ENCODE measurements around the gene MTCH2. TPM values are rescaled to one million over a fixed set of nuclear protein-coding genes. Genes with fewer than 3 reads are reported as not detected.

MTCH2 gene
- total RNA-seq, 2 experiments from 2014 or later = 87.8 to 91.7 TPM

DNA sequence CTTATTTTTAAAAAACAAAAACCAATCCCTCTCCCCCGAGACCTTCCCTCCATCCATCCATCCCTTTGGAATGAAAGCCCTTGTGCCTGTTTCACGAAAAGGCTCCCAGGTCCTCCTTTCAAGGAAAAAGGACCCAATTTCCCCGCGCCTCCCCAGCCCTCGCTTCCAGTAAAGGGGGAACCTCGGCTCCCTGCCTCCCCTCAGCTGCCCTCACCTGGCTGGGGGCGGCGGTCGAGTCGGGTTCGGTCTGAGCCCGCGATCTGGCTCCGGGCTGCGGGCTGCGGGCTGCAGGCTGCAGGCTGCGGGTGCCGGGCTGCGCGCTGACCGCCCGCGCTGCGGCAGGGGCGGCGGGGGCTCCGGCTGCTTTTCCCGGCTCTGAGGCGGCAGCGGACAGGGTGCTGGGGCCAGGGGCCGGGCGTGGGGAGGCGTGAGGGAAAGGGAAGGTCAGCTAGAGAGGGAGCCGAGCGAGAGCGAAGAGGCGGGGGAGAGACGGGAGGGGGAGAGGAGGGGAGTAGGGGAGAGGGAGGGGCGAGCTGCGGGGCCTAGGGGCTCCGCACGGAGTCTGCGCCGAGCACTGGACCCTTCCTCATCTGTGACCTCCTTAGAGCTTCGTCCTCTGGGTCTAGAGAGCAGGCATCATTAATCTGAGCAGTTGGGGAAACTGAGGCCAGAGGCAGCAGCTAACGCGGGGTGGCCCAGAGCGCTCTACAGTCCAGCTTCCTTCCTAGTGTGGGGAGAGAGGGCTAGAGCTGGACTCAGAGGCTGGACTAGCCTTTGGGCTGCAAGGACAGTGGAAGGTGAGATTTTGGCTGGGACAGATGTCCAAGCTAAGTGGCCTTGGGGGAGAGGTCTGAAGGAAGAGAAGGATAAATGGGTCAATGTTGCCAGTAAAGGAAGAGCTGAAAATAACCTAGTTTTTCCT, 48.2 kb downstream of the MTCH2 start, which contains the start of gene C1QTNF4:
TSS of gene C1QTNF4 (minus strand) at position 478 of the 922 bp plus-strand sequence. CDS start 3,601 bp downstream, outside the sequence.
- no peak within 1 kb of the TSS for H3K27ac Mint-ChIP-seq
- no peaks in the 10 kb centered on the region for H3K9me3 Mint-ChIP-seq
- no peaks in the 10 kb centered on the region for H3K36me3 Mint-ChIP-seq (ENCODE audit: low read depth)
- H3K4me1 Mint-ChIP-seq = peaks cover 13% of the 10 kb centered on the region
- H3K4me3 Mint-ChIP-seq = no peak within 1 kb of the TSS
- H3K27me3 Mint-ChIP-seq = peaks cover 35% of the 10 kb centered on the region
- DNase-seq = no peak
- POLR2A ChIA-PET = interaction anchor here (1.5 to 2.9 kb wide), 4 partner anchors 13 to 27 kb away, joined by 3 to 13 read pairs (median 5); partner anchors contain the start of genes KBTBD4 and NDUFS3
- CTCF ChIA-PET = no interaction called here

GRCh38 chr11:47593492-47593933, 48.8 kb downstream of the MTCH2 start:
- Mint-ChIP-seq H3K27ac (no peak overlapping the region), H3K9me3 (no peaks in the 10 kb centered on the region), H3K4me1 (peaks cover 13% of the 10 kb centered on the region), H3K27me3 (peaks cover 35% of the 10 kb centered on the region), H3K36me3 (ENCODE audit: low read depth) (no peaks in the 10 kb centered on the region), H3K4me3 (no peak overlapping the region)
- POLR2A ChIA-PET = interaction anchor here (2.9 kb wide), 1 partner anchor 14 kb away, joined by 13 read pairs; the partner anchor contains the start of genes KBTBD4 and NDUFS3
- CTCF ChIA-PET = no interaction called here
- DNase-seq = no peak

DNA sequence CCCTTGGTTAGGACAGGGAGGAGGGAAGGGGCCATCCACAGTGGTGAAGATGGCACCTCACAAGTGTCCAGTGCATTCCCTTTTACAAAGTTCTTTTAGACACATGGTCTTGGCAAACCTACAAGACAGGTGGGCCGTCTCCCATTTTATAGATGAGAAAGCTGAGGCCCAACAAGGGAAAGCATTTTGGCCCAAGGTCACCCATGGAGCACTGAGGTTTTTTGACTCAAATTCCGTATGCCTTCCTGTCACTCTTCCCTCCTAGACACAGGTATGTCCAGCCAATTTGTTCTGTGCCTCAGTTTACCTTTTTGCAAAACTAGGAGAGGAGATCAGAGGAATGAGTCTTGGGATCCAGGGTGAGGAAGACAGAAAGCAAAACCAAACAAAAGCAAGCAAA, 49.4 kb downstream of the MTCH2 start:
- H3K9me3 Mint-ChIP-seq = no peaks in the 10 kb centered on the region
- POLR2A ChIA-PET = interaction anchor here (0.9 to 2.9 kb wide), 3 partner anchors 14 to 49 kb away, joined by 3 to 13 read pairs (median 4); partner anchors contain the start of genes KBTBD4 and NDUFS3
- DNase-seq = no peak
- no peak overlapping the region for H3K27ac Mint-ChIP-seq
- H3K4me1 Mint-ChIP-seq = peaks cover 13% of the 10 kb centered on the region
- no peaks in the 10 kb centered on the region for H3K36me3 Mint-ChIP-seq (ENCODE audit: low read depth)
- peaks cover 35% of the 10 kb centered on the region for H3K27me3 Mint-ChIP-seq
- H3K4me3 Mint-ChIP-seq = no peak overlapping the region
- CTCF ChIA-PET = no interaction called here

GRCh38 chr11:47592251-47592650, 50.1 kb downstream of the MTCH2 start:
- no peak overlapping the region for H3K4me3 Mint-ChIP-seq
- CTCF ChIA-PET = no interaction called here
- no peak for DNase-seq
- H3K36me3 Mint-ChIP-seq (ENCODE audit: low read depth) = no peaks in the 10 kb centered on the region
- peaks cover 35% of the 10 kb centered on the region for H3K27me3 Mint-ChIP-seq
- no peak overlapping the region for H3K27ac Mint-ChIP-seq
- POLR2A ChIA-PET = interaction anchor here (0.9 to 2.9 kb wide), 4 partner anchors 8 to 49 kb away, joined by 3 to 13 read pairs (median 4); partner anchors contain the start of genes KBTBD4 and NDUFS3
- peaks cover 13% of the 10 kb centered on the region for H3K4me1 Mint-ChIP-seq
- no peaks in the 10 kb centered on the region for H3K9me3 Mint-ChIP-seq

GRCh38 chr11:47591764-47592163, 50.6 kb downstream of the MTCH2 start:
- POLR2A ChIA-PET = interaction anchor here (1.0 to 2.9 kb wide), 2 partner anchors 8 to 12 kb away, joined by 3 to 13 read pairs; partner anchors contain the start of genes KBTBD4 and NDUFS3
- H3K4me3 Mint-ChIP-seq = no peak overlapping the region
- H3K27me3 Mint-ChIP-seq = peaks cover 35% of the 10 kb centered on the region
- no peak for DNase-seq
- H3K27ac Mint-ChIP-seq = no peak overlapping the region
- H3K9me3 Mint-ChIP-seq = no peaks in the 10 kb centered on the region
- H3K36me3 Mint-ChIP-seq (ENCODE audit: low read depth) = no peaks in the 10 kb centered on the region
- CTCF ChIA-PET = no interaction called here
- H3K4me1 Mint-ChIP-seq = peaks cover 13% of the 10 kb centered on the region

- Mint-ChIP-seq H3K36me3 (ENCODE audit: low read depth) (no peaks in the 10 kb centered on the region), H3K27ac (no peak overlapping the region), H3K9me3 (no peaks in the 10 kb centered on the region), H3K4me3 (no peak overlapping the region), H3K4me1 (peaks cover 13% of the 10 kb centered on the region), H3K27me3 (peaks cover 28% of the 10 kb centered on the region)
- POLR2A ChIA-PET = no interaction called here
- no peak for DNase-seq
- CTCF ChIA-PET = no interaction called here
Observed at GRCh38 chr11:47589977-47590861, 52.1 kb downstream of the MTCH2 start.

DNA sequence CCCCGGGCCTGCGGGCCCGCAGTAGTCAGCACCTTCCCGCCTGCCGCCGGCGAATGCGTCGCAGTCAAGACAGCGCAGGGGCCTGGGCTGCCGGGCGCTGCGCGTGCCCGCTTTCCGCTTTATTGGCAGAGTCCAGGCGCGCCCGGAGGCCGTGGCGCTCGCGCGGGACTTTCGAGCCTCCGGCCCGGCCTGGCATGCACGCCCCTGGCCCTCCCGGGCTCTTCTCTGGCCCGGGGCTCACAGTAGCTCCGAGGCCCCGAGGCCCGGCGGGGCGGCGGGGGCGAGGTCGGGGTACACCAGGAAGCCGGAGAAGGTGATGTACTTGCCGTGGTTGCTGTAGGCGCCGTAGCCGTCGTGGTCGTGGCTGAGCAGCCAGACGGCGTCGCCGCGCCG, 52.8 kb downstream of the MTCH2 start:
- no peak overlapping the region for H3K27ac Mint-ChIP-seq
- no peak overlapping the region for H3K4me3 Mint-ChIP-seq
- ChIA-PET POLR2A (no interaction called here), CTCF (no interaction called here)
- H3K9me3 Mint-ChIP-seq = no peaks in the 10 kb centered on the region
- H3K36me3 Mint-ChIP-seq (ENCODE audit: low read depth) = no peaks in the 10 kb centered on the region
- peaks cover 13% of the 10 kb centered on the region for H3K4me1 Mint-ChIP-seq
- DNase-seq = no peak
- peaks cover 21% of the 10 kb centered on the region for H3K27me3 Mint-ChIP-seq

DNA sequence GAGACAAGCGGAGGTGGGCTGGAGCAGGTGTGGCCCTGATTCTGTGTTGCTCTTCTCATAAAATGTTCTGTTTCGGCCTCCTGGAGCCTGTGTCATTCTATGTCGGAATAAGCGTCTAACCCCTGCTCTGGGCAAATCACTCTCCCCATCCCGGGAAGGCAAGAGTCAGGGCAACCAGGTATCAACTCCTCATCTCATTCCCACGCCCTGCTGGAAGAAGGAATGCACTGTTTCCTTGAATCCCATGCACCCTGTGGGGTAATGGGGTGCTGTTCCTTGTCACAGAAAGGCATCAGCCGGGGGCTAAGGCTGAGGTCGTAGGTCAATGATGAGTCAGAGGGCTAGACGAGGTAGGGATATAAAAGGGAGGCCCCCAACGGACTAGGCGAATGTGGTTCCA, 53.2 kb downstream of the MTCH2 start:
- no peaks in the 10 kb centered on the region for H3K9me3 Mint-ChIP-seq

GRCh38 chr11:47587723-47588326, 54.5 kb downstream of the MTCH2 start:
- H3K27ac Mint-ChIP-seq = no peak overlapping the region
- POLR2A ChIA-PET = no interaction called here

More for the DNA sequence above, 53.2 kb downstream of the MTCH2 start:
- Mint-ChIP-seq H3K4me1 (peaks cover 13% of the 10 kb centered on the region), H3K4me3 (no peak overlapping the region), H3K27ac (no peak overlapping the region), H3K27me3 (peaks cover 18% of the 10 kb centered on the region), H3K36me3 (ENCODE audit: low read depth) (peaks cover 4% of the 10 kb centered on the region)
- no peak for DNase-seq
- CTCF ChIA-PET = no interaction called here
- POLR2A ChIA-PET = no interaction called here

DNA sequence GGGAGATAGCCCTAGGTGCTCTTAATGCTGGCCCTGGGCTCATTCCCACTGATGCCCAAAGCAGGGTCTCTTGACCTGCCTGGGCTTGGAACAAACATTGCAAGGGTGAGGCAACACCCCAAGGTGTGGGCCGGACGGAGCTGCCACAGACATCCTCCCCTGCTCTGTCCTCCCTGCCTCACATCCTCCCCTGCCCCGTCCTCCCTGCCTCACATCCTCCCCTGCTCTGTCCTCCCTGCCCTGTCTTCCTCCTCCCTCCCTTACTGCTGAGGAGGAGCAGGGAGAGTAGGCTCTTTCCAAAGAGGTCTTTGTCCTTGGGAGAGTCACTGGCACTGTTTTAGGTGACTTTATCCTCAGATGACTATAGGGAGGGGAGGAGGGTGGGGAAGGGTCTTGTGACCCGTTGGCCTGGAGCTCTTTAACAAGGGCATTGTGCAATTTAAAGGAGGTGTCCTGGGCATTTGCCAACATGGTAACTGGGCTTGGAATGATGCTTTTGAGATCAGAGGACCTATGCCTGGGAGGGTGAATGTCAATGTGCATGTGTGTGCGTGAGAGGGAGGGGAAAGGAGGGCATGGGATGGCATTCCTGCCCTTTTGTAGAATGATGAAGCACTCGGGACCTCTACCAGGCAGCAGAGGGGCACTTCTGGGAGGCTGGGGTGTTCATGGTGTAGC, 55.2 kb downstream of the MTCH2 start:
- no peak for DNase-seq
- peaks cover 8% of the 10 kb centered on the region for H3K4me1 Mint-ChIP-seq
- H3K4me3 Mint-ChIP-seq = no peak overlapping the region
- H3K36me3 Mint-ChIP-seq (ENCODE audit: low read depth) = peaks cover 19% of the 10 kb centered on the region
- no peaks in the 10 kb centered on the region for H3K9me3 Mint-ChIP-seq
- ChIA-PET CTCF (interaction anchor here (0.5 kb wide), 1 partner anchor 35 kb away, joined by 6 read pairs; no protein-coding TSS in a partner anchor), POLR2A (interaction anchor here (0.9 to 1.1 kb wide), 2 partner anchors 9 to 10 kb away, joined by 3 to 5 read pairs; partner anchors contain the start of genes KBTBD4 and NDUFS3)
- peaks cover under 1% of the 10 kb centered on the region for H3K27me3 Mint-ChIP-seq
- H3K27ac Mint-ChIP-seq = no peak overlapping the region

More at GRCh38 chr11:47587723-47588326, 54.5 kb downstream of the MTCH2 start:
- H3K4me1 Mint-ChIP-seq = peaks cover 10% of the 10 kb centered on the region
- CTCF ChIA-PET = no interaction called here
- DNase-seq = no peak
- peaks cover 14% of the 10 kb centered on the region for H3K36me3 Mint-ChIP-seq (ENCODE audit: low read depth)
- no peaks in the 10 kb centered on the region for H3K9me3 Mint-ChIP-seq
- H3K4me3 Mint-ChIP-seq = no peak overlapping the region
- H3K27me3 Mint-ChIP-seq = peaks cover 7% of the 10 kb centered on the region

DNA sequence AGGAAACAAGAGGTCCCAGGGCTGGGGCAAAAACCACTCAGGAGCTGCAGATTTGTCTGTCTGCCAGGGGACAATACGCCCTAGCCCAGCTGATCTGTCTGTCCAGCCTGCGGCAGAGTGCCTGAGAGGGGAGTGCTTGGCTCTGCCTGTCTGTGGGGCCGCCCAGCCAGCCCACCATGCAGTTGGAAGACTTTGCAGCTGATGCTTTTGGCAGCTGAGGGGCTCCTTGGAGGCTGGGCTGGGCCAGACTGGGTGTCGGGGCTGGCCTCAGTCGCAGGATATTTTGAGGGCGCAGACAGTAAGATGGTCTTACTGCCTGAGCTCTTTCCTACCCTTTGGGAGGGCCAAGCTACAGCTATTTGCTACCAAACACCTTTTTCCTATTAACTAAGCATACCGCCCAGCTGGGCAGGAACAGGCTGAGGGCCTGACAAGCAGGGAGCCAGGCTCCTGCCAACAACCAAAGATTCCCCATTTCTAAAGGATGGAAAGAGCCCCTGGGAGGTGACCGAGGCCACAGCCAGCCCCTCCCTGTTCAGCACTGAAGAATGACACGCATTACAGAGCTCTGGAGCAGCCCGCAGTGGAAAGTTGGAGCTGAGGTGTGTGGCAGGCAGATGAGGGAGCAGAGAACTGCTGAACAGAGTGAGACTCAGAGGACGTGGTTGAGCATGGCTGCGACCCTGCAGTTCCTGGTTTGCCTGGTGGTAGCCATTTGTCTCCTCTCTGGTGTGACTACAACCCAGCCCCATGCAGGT, 56.1 kb downstream of the MTCH2 start, which contains the start of gene FAM180B:
TSS of gene FAM180B (plus strand) at position 581 of the 758 bp plus-strand sequence. CDS start at position 672, 91 bp downstream.
- DNase-seq = no peak
- Mint-ChIP-seq H3K9me3 (no peaks in the 10 kb centered on the region), H3K4me3 (no peak within 1 kb of the TSS), H3K36me3 (ENCODE audit: low read depth) (peaks cover 28% of the 10 kb centered on the region), H3K4me1 (peaks cover 4% of the 10 kb centered on the region), H3K27me3 (no peaks in the 10 kb centered on the region), H3K27ac (no peak within 1 kb of the TSS)
- ChIA-PET CTCF (no interaction called here), POLR2A (interaction anchor here (0.9 to 1.3 kb wide), 3 partner anchors 8 to 13 kb away, joined by 3 to 5 read pairs (median 3); partner anchors contain the start of genes KBTBD4 and NDUFS3)
